SK-N-SH (cell line): ENCODE results near the gene ATN1. TPM values are rescaled to one million over a fixed set of nuclear protein-coding genes. Genes with fewer than 3 reads are reported as not detected.

Source experiments
- CTCF ChIA-PET: fragments of 300-600, 350-600 bp; formaldehyde crosslinking; extraction: SDS; loops from one replicate; lab custom pipeline; 2021; lab: Yijun Ruan, JAX
- POLR2A ChIA-PET: fragments of 350-600 bp; sonication (Branson Sonifier 250); formaldehyde crosslinking; extraction: SDS; loops from one replicate; lab custom pipeline; 2020; ENCODE audit warnings: antibody characterized with exemption, inconsistent platforms; lab: Yijun Ruan, JAX
- DNase-seq: peaks from one replicate; pipeline ENCODE4 v3.0.0; 2012
- H2AFZ ChIP-seq: fragments of 200-600 bp; sonication (generic); 2 replicates; pipeline ENCODE4 v1.8.1; 2016; ENCODE audit warnings: antibody characterized with exemption, mild to moderate bottlenecking, low read depth
- H3F3A ChIP-seq: fragments of 200-600 bp; sonication (generic); replicated peaks from 2 replicates; pipeline ENCODE3; 2016; ENCODE audit warnings: antibody characterized with exemption, mild to moderate bottlenecking; ENCODE audit not compliant: insufficient read depth
- H3K27ac ChIP-seq, 2 experiments: fragments of 200-500 bp in 1 of 2; fragments of 200-600 bp in 1 of 2; sonication (Bioruptor generic) in 1 of 2; sonication (generic), shearing (Covaris generic) in 1 of 2; 2 replicates each; pipeline versions ENCODE4 v1.5.1 to v1.6.1; 2014 to 2016; ENCODE audit warnings: low read depth in 2 of 2, inconsistent platforms in 1 of 2, low read length in 1 of 2, mild to moderate bottlenecking in 1 of 2, mixed read lengths in 1 of 2
- H3K27me3 ChIP-seq: fragments of 200-600 bp; sonication (generic), shearing (Covaris generic); 2 replicates; pipeline ENCODE4 v1.6.1; 2016; ENCODE audit warnings: mixed run types; ENCODE audit not compliant: insufficient read depth
- H3K36me3 ChIP-seq, 2 experiments: fragments of 200-500 bp in 1 of 2; fragments of 200-600 bp in 1 of 2; sonication (Bioruptor generic) in 1 of 2; sonication (generic) in 1 of 2; replicated peaks in 1 of 2; 2 replicates each; pipeline versions ENCODE3 to v1.5.1; 2014 to 2016; ENCODE audit warnings: low read length in 1 of 2, mild to moderate bottlenecking in 1 of 2; ENCODE audit not compliant: insufficient read depth in 2 of 2, control insufficient read depth in 1 of 2
- H3K4me1 ChIP-seq, 2 experiments: fragments of 200-500 bp in 1 of 2; fragments of 200-600 bp in 1 of 2; sonication (Bioruptor generic) in 1 of 2; sonication (generic), shearing (Covaris generic) in 1 of 2; 2 replicates each; pipeline versions ENCODE4 v1.5.1 to v1.6.1; 2014 to 2016; ENCODE audit warnings: low read depth in 1 of 2, low read length in 1 of 2, mixed run types in 1 of 2; ENCODE audit not compliant: insufficient read depth in 2 of 2, control insufficient read depth in 1 of 2
- H3K4me2 ChIP-seq: fragments of 200-600 bp; sonication (generic), shearing (Covaris generic); 2 replicates; pipeline ENCODE4 v1.6.1; 2017; ENCODE audit warnings: mixed run types
- H3K4me3 ChIP-seq, 2 experiments: fragments of 200-500 bp in 1 of 2; fragments of 200-600 bp in 1 of 2; sonication (Bioruptor generic) in 1 of 2; sonication (generic), shearing (Covaris generic) in 1 of 2; 2 replicates each; pipeline versions ENCODE4 v1.5.1 to v1.8.1; 2014 to 2016; ENCODE audit warnings: low read depth in 2 of 2, inconsistent platforms in 1 of 2, low read length in 1 of 2, mild to moderate bottlenecking in 1 of 2, mixed read lengths in 1 of 2, moderate library complexity in 1 of 2
- H3K79me2 ChIP-seq: fragments of 200-600 bp; sonication (generic); 2 replicates; pipeline ENCODE4 v1.8.1; 2017; ENCODE audit warnings: mild to moderate bottlenecking; ENCODE audit not compliant: insufficient read depth
- H3K9ac ChIP-seq: fragments of 200-600 bp; sonication (generic); 2 replicates; pipeline ENCODE4 v1.6.1; 2017; ENCODE audit warnings: mixed run types
- H3K9me2 ChIP-seq: fragments of 200-600 bp; sonication (generic); 2 replicates; pipeline ENCODE4 v1.6.1; 2017; ENCODE audit warnings: mixed run types
- H3K9me3 ChIP-seq: fragments of 200-600 bp; sonication (generic); 2 replicates; pipeline ENCODE4 v1.6.1; 2017; ENCODE audit warnings: mixed run types, mild to moderate bottlenecking, moderate library complexity
- H4K20me1 ChIP-seq: fragments of 200-600 bp; sonication (generic); 2 replicates; pipeline ENCODE4 v1.6.1; 2017; ENCODE audit warnings: mild to moderate bottlenecking, mixed run types; ENCODE audit not compliant: insufficient read depth
- CHD2 ChIP-seq: fragments of 150-350 bp; IDR thresholded peaks from 2 replicates; pipeline ENCODE4 v1.6.1; 2018; ENCODE audit warnings: low read length; ENCODE audit not compliant: partially characterized antibody
- FOSL2 ChIP-seq: IDR thresholded peaks from 2 replicates; pipeline ENCODE4 v1.4.0; 2012; ENCODE audit warnings: low read depth, mild to moderate bottlenecking, moderate library complexity, borderline replicate concordance
- FOXM1 ChIP-seq: IDR thresholded peaks from 2 replicates; pipeline ENCODE4 v1.4.0; 2012; ENCODE audit warnings: low read depth, mild to moderate bottlenecking
- MEF2A ChIP-seq: IDR thresholded peaks from 2 replicates; pipeline ENCODE4 v1.4.0; 2012; ENCODE audit warnings: low read depth, borderline replicate concordance
- MXI1 ChIP-seq: IDR thresholded peaks from 2 replicates; pipeline ENCODE4 v1.6.1; 2012; ENCODE audit warnings: mild to moderate bottlenecking, low read depth, low read length, improper control_type of control experiment
- NRF1 ChIP-seq: IDR thresholded peaks from 2 replicates; pipeline ENCODE4 v1.6.1; 2012; ENCODE audit warnings: low read depth, mild to moderate bottlenecking, low read length
- RCOR1 ChIP-seq: fragments of 150-350 bp; IDR thresholded peaks from 2 replicates; pipeline ENCODE4 v1.6.1; 2017; ENCODE audit warnings: antibody characterized with exemption, low read length
- RFX5 ChIP-seq: IDR thresholded peaks from 2 replicates; pipeline ENCODE4 v1.6.1; 2012; ENCODE audit warnings: mild to moderate bottlenecking, improper control_type of control experiment, low read length
- RXRA ChIP-seq: IDR thresholded peaks from 2 replicates; pipeline ENCODE4 v1.4.0; 2012; ENCODE audit warnings: low read depth, mild to moderate bottlenecking, borderline replicate concordance
- SIN3A ChIP-seq: IDR thresholded peaks from 2 replicates; pipeline ENCODE4 v1.6.1; 2012; ENCODE audit warnings: low read depth, mild to moderate bottlenecking, low read length, moderate library complexity, borderline replicate concordance
- SMC3 ChIP-seq: IDR thresholded peaks from 2 replicates; pipeline ENCODE4 v1.6.1; 2012; ENCODE audit warnings: low read depth, low read length, improper control_type of control experiment
- TAF1 ChIP-seq: IDR thresholded peaks from 2 replicates; pipeline ENCODE4 v1.6.1; 2012; ENCODE audit warnings: low read depth, mild to moderate bottlenecking, low read length, moderate library complexity, borderline replicate concordance
- TCF12 ChIP-seq: IDR thresholded peaks from 2 replicates; pipeline ENCODE4 v1.4.0; 2012
- USF2 ChIP-seq: fragments of 150-350 bp; IDR thresholded peaks from 2 replicates; pipeline ENCODE4 v1.6.1; 2017; ENCODE audit warnings: antibody characterized with exemption, low read length, low read depth, borderline replicate concordance
- YY1 ChIP-seq: IDR thresholded peaks from 2 replicates; pipeline ENCODE4 v1.4.0; 2012; ENCODE audit warnings: low read depth, mild to moderate bottlenecking
- WGBS: methylation state at CpG from one replicate; pipeline ENCODE4 v1.1.6; 2017; ENCODE audit warnings: low lambda C conversion rate; 5-methylcytosine and 5-hydroxymethylcytosine counted together
- polyA plus RNA-seq, 3 experiments: library from polyadenylated mRNA; depleted of rRNA; stranded (reverse); fragments of >200 nt; gene quantifications; 2 replicates each; pipeline ENCODE4 v1.2.3, GENCODE V29; 2012
- TF ChIP-seq, protein P1 (sequence below): IDR thresholded peaks from 2 replicates; pipeline ENCODE4 v1.4.0; 2012; ENCODE audit warnings: low read depth, borderline replicate concordance
- TF ChIP-seq, protein P2 (sequence below): IDR thresholded peaks from 2 replicates; pipeline ENCODE4 v1.6.1; 2012; ENCODE audit warnings: mild to moderate bottlenecking, low read depth, low read length, moderate library complexity

ATN1 gene
- polyA plus RNA-seq, 1 of the 3 experiments (the other 2 are of a cell fraction) = 29.3 TPM

DNA sequence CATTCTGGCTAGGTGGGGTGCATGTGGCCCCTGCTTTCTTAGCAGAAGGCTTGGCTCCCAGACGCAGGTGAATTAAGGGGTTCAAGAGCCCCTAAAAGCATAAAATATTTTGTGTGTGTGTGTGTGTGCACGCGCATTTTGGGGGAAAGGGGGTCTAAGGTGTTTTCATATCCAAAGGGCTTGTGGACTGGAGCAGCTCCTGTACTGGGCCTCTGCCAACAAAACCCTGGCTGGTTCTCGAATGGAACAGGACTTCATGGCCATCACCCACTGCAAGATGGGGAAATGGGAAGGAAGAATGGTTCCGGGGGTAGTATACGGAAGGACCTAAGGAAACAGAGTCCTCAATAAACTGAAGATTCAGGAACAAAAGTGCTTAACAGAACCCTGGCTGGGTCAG, 3.9 kb upstream of the ATN1 start:
- H3K9me3 ChIP-seq = no peaks in the 10 kb centered on the region
- H3K9ac ChIP-seq = no peak overlapping the region
- H3K9me2 ChIP-seq = no peaks in the 10 kb centered on the region
- H3K27me3 ChIP-seq = no peaks in the 10 kb centered on the region
- H3K4me2 ChIP-seq = no peak overlapping the region
- CTCF ChIA-PET = interaction anchor here (0.7 to 8.2 kb wide), 25 partner anchors 10 to 181 kb away, joined by 3 to 134 read pairs (median 4); partner anchors contain the start of genes C12orf57, C1R, ENO2 and LPCAT3
- peaks cover 3% of the 10 kb centered on the region; the same call in 1 of the 2 replicates for H4K20me1 ChIP-seq
- no peak overlapping the region for H3K4me3 ChIP-seq
- TF ChIP-seq CHD2 = no peak
- TF ChIP-seq, protein P1, sequence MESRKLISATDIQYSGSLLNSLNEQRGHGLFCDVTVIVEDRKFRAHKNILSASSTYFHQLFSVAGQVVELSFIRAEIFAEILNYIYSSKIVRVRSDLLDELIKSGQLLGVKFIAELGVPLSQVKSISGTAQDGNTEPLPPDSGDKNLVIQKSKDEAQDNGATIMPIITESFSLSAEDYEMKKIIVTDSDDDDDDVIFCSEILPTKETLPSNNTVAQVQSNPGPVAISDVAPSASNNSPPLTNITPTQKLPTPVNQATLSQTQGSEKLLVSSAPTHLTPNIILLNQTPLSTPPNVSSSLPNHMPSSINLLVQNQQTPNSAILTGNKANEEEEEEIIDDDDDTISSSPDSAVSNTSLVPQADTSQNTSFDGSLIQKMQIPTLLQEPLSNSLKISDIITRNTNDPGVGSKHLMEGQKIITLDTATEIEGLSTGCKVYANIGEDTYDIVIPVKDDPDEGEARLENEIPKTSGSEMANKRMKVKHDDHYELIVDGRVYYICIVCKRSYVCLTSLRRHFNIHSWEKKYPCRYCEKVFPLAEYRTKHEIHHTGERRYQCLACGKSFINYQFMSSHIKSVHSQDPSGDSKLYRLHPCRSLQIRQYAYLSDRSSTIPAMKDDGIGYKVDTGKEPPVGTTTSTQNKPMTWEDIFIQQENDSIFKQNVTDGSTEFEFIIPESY = no peak
- TF ChIP-seq MXI1 = no peak
- WGBS = 74% methylated on average over 6 of the region's 6 CpGs
- POLR2A ChIA-PET = interaction anchor here (1.1 to 7.3 kb wide), 6 partner anchors 10 to 235 kb away, joined by 4 to 82 read pairs (median 6); partner anchors contain the start of genes C12orf57, ENO2, RNU7-1 and USP5
- peaks cover 30% of the 10 kb centered on the region for H3F3A ChIP-seq
- DNase-seq = no peak
- no peak overlapping the region; a peak in 2 of 4 replicates for H3K27ac ChIP-seq
- peaks cover 6 to 7% of the 10 kb centered on the region in 2 experiments for H3K36me3 ChIP-seq
- no peak overlapping the region for H2AFZ ChIP-seq
- H3K79me2 ChIP-seq = peaks cover 23% of the 10 kb centered on the region
- peaks cover 26% of the 10 kb centered on the region in 2 experiments; a peak in 3 of 4 replicates for H3K4me1 ChIP-seq

- Histone ChIP-seq H3K4me3 (no peak overlapping the region; a peak in 1 of 4 replicates), H3K4me2 (peak overlapping the region; percentile 81), H4K20me1 (peaks cover 16% of the 10 kb centered on the region), H3F3A (peaks cover 30% of the 10 kb centered on the region), H3K27me3 (no peaks in the 10 kb centered on the region), H3K9ac (peak overlapping the region; percentile 56), H2AFZ (peak overlapping the region; percentile 17; the same call in 1 of the 2 replicates), H3K36me3 (peaks cover 5 to 12% of the 10 kb centered on the region in 2 experiments), H3K9me2 (no peaks in the 10 kb centered on the region), H3K4me1 (peaks cover 34 to 38% of the 10 kb centered on the region in 2 experiments), H3K9me3 (no peaks in the 10 kb centered on the region), H3K27ac (peak overlapping the region; percentile 76 to 90), H3K79me2 (peaks cover 37% of the 10 kb centered on the region)
- ChIA-PET CTCF (interaction anchor here (0.7 to 8.2 kb wide), 15 partner anchors 12 to 188 kb away, joined by 3 to 134 read pairs (median 17); partner anchors contain the start of genes C12orf57, C1R, ENO2 and RNU7-1), POLR2A (interaction anchor here (0.5 to 7.3 kb wide), 13 partner anchors 8 to 172 kb away, joined by 3 to 82 read pairs (median 5); partner anchors contain the start of genes C12orf57, ENO2, RNU7-1 and SPSB2)
- TF ChIP-seq SIN3A (no peak), FOSL2 (no peak), FOXM1 (no peak), NRF1 (no peak), SMC3 (no peak), MEF2A (no peak), TAF1 (no peak), USF2 (no peak), RXRA (no peak), YY1 (no peak), RCOR1 (no peak), RFX5 (no peak), TCF12 (no peak)
- TF ChIP-seq, protein P2, sequence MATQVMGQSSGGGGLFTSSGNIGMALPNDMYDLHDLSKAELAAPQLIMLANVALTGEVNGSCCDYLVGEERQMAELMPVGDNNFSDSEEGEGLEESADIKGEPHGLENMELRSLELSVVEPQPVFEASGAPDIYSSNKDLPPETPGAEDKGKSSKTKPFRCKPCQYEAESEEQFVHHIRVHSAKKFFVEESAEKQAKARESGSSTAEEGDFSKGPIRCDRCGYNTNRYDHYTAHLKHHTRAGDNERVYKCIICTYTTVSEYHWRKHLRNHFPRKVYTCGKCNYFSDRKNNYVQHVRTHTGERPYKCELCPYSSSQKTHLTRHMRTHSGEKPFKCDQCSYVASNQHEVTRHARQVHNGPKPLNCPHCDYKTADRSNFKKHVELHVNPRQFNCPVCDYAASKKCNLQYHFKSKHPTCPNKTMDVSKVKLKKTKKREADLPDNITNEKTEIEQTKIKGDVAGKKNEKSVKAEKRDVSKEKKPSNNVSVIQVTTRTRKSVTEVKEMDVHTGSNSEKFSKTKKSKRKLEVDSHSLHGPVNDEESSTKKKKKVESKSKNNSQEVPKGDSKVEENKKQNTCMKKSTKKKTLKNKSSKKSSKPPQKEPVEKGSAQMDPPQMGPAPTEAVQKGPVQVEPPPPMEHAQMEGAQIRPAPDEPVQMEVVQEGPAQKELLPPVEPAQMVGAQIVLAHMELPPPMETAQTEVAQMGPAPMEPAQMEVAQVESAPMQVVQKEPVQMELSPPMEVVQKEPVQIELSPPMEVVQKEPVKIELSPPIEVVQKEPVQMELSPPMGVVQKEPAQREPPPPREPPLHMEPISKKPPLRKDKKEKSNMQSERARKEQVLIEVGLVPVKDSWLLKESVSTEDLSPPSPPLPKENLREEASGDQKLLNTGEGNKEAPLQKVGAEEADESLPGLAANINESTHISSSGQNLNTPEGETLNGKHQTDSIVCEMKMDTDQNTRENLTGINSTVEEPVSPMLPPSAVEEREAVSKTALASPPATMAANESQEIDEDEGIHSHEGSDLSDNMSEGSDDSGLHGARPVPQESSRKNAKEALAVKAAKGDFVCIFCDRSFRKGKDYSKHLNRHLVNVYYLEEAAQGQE = no peak
- no peak for DNase-seq
- 29% methylated on average over 1 of the region's 1 CpG for WGBS
These were observed 2.6 kb upstream of the ATN1 start for GRCh38 chr12:6925239-6925539.
